H1 (cell line): Measurements from ENCODE around the gene DBH. TPM values are rescaled to one million over a fixed set of nuclear protein-coding genes. Genes with fewer than 3 reads are reported as not detected.

Source experiments
- CTCF ChIA-PET: fragments of 300-600 bp; sonication (Branson Sonifier 250); formaldehyde crosslinking; loops from one replicate; lab custom pipeline; 2021; ENCODE audit not compliant: partially characterized antibody; lab: Charles Lee
- POLR2A ChIA-PET: fragments of 300-600 bp; sonication (Branson Sonifier 250); formaldehyde crosslinking; loops from one replicate; lab custom pipeline; 2021; ENCODE audit warnings: inconsistent platforms; ENCODE audit not compliant: partially characterized antibody; lab: Charles Lee
- DNase-seq, 2 experiments: peaks; one replicate each; pipeline versions ENCODE4 v3.0.0 to v3.0.0-alpha.2; 2010 to 2022; ENCODE audit warnings: low spot score in 2 of 2, low read depth in 1 of 2, mixed read lengths in 1 of 2
- FAIRE-seq: peaks from 2 replicates; lab custom pipeline; 2011; peaks lifted over from hg19 to GRCh38; lab: Jason Lieb, UNC
- H2AFZ ChIP-seq: 2 replicates; pipeline ENCODE4 v1.8.1; 2012; ENCODE audit warnings: low read length, inconsistent platforms
- H2AK5ac ChIP-seq: 2 replicates; pipeline ENCODE4 v1.6.1; 2013; ENCODE audit warnings: low read depth, low read length
- H2BK120ac ChIP-seq: replicated peaks from 2 replicates; pipeline ENCODE3; 2013; ENCODE audit warnings: low read depth, low read length, inconsistent platforms
- H2BK12ac ChIP-seq: 2 replicates; pipeline ENCODE4 v1.6.1; 2013; ENCODE audit warnings: low read depth, low read length
- H2BK15ac ChIP-seq: 2 replicates; pipeline ENCODE4 v1.6.1; 2013; ENCODE audit warnings: low read length
- H2BK20ac ChIP-seq: 2 replicates; pipeline ENCODE4 v1.6.1; 2013; ENCODE audit warnings: low read length
- H2BK5ac ChIP-seq: 2 replicates; pipeline ENCODE4 v1.6.1; 2013; ENCODE audit warnings: low read depth, low read length
- H3K14ac ChIP-seq: 2 replicates; pipeline ENCODE4 v1.6.1; 2013; ENCODE audit warnings: inconsistent platforms; ENCODE audit not compliant: insufficient read length
- H3K18ac ChIP-seq: 2 replicates; pipeline ENCODE4 v1.6.1; 2013; ENCODE audit warnings: low read length; ENCODE audit errors: extremely low read depth
- H3K23ac ChIP-seq: 2 replicates; pipeline ENCODE4 v1.6.1; 2013; ENCODE audit warnings: inconsistent platforms; ENCODE audit not compliant: insufficient read length
- H3K23me2 ChIP-seq: 2 replicates; pipeline ENCODE4 v1.6.1; 2013; ENCODE audit warnings: low read depth, low read length
- H3K27ac ChIP-seq: 2 replicates; pipeline ENCODE4 v1.6.1; 2011; ENCODE audit warnings: low read depth, low read length, inconsistent platforms
- H3K27me3 ChIP-seq, 4 experiments: replicated peaks in 1 of 4; 1 replicate in 1 of 4; 2 replicates in 3 of 4; pipeline versions ENCODE4 v1.6.1 to v1.8.1; 2011 to 2013; ENCODE audit warnings: low read length in 3 of 4, mild to moderate bottlenecking in 3 of 4, inconsistent platforms in 2 of 4, mixed read lengths in 2 of 4, moderate library complexity in 1 of 4; ENCODE audit not compliant: control insufficient read depth in 3 of 4, insufficient read depth in 3 of 4; ENCODE audit errors: extremely low read depth in 1 of 4
- H3K36me3 ChIP-seq, 4 experiments: 2 replicates each; pipeline versions ENCODE4 v1.6.1 to v1.8.1; 2011 to 2013; ENCODE audit warnings: mild to moderate bottlenecking in 4 of 4, low read length in 3 of 4, moderate library complexity in 2 of 4, control low read depth in 1 of 4, inconsistent platforms in 1 of 4; ENCODE audit not compliant: insufficient read depth in 4 of 4, control insufficient read depth in 2 of 4
- H3K4ac ChIP-seq: replicated peaks from 2 replicates; pipeline ENCODE3; 2013; ENCODE audit warnings: low read length, low read depth, mixed read lengths, inconsistent platforms; ENCODE audit not compliant: insufficient read length
- H3K4me1 ChIP-seq, 4 experiments: replicated peaks in 1 of 4; 1 replicate in 1 of 4; 2 replicates in 3 of 4; pipeline versions ENCODE4 v1.6.1 to v1.8.1; 2011 to 2013; ENCODE audit warnings: low read length in 3 of 4, inconsistent platforms in 2 of 4, mixed read lengths in 1 of 4; ENCODE audit not compliant: insufficient read depth in 4 of 4, control insufficient read depth in 3 of 4
- H3K4me2 ChIP-seq, 2 experiments: 2 replicates each; pipeline versions ENCODE4 v1.6.1 to v1.8.1; 2011 to 2013; ENCODE audit warnings: low read depth in 2 of 2, low read length in 2 of 2, control low read depth in 1 of 2, inconsistent platforms in 1 of 2, mild to moderate bottlenecking in 1 of 2; ENCODE audit not compliant: insufficient read depth in 1 of 2
- H3K4me3 ChIP-seq, 4 experiments: fragments of 200-600, 300-600 bp in 1 of 4; sonication (generic), shearing (Covaris generic), sonication (Bioruptor Twin) in 1 of 4; 2 replicates each; pipeline versions ENCODE4 v1.5.1 to v1.8.1; 2011 to 2016; ENCODE audit warnings: low read length in 4 of 4, low read depth in 3 of 4, control low read depth in 2 of 4, inconsistent platforms in 2 of 4, mild to moderate bottlenecking in 2 of 4, mixed read lengths in 1 of 4, moderate library complexity in 1 of 4; ENCODE audit not compliant: insufficient read depth in 2 of 4; ENCODE audit errors: extremely low read depth in 1 of 4
- H3K56ac ChIP-seq: replicated peaks from 2 replicates; pipeline ENCODE3; 2013; ENCODE audit warnings: low read depth, mild to moderate bottlenecking, mixed read lengths, low read length, inconsistent platforms; ENCODE audit not compliant: insufficient read length
- H3K79me1 ChIP-seq: 2 replicates; pipeline ENCODE4 v1.6.1; 2013; ENCODE audit warnings: low read depth, low read length, control low read depth
- H3K79me2 ChIP-seq, 2 experiments: 2 replicates each; pipeline versions ENCODE4 v1.6.1 to v1.8.1; 2012 to 2013; ENCODE audit warnings: low read length in 2 of 2, mild to moderate bottlenecking in 2 of 2, inconsistent platforms in 1 of 2; ENCODE audit not compliant: insufficient read depth in 2 of 2, control insufficient read depth in 1 of 2
- H3K9ac ChIP-seq, 4 experiments: replicated peaks in 1 of 4; 1 replicate in 1 of 4; 2 replicates in 3 of 4; pipeline versions ENCODE4 v1.6.1 to v1.8.1; 2011 to 2013; ENCODE audit warnings: low read depth in 3 of 4, low read length in 3 of 4, control low read depth in 2 of 4, mild to moderate bottlenecking in 2 of 4, moderate library complexity in 2 of 4, inconsistent platforms in 1 of 4; ENCODE audit errors: extremely low read depth in 1 of 4
- H3K9me3 ChIP-seq, 2 experiments: 2 replicates each; pipeline versions ENCODE4 v1.6.1 to v1.8.1; 2012 to 2013; ENCODE audit warnings: mild to moderate bottlenecking in 2 of 2, moderate library complexity in 2 of 2, control low read depth in 1 of 2, inconsistent platforms in 1 of 2, low read depth in 1 of 2, low read length in 1 of 2, mixed read lengths in 1 of 2; ENCODE audit not compliant: insufficient read depth in 2 of 2
- H4K20me1 ChIP-seq, 2 experiments: replicated peaks in 1 of 2; 2 replicates each; pipeline versions ENCODE3 to v1.8.1; 2011 to 2013; ENCODE audit warnings: inconsistent platforms in 2 of 2, low read length in 2 of 2, mild to moderate bottlenecking in 1 of 2; ENCODE audit not compliant: insufficient read depth in 2 of 2, control insufficient read depth in 1 of 2
- H4K5ac ChIP-seq: 2 replicates; pipeline ENCODE4 v1.6.1; 2013; ENCODE audit warnings: low read length, low read depth, mixed read lengths, inconsistent platforms; ENCODE audit not compliant: insufficient read length
- H4K8ac ChIP-seq: 2 replicates; pipeline ENCODE4 v1.8.0; 2013; ENCODE audit warnings: mild to moderate bottlenecking, moderate library complexity, low read length, inconsistent platforms; ENCODE audit not compliant: insufficient read depth; ENCODE audit errors: extremely low read depth
- H4K91ac ChIP-seq: replicated peaks from 2 replicates; pipeline ENCODE3; 2013; ENCODE audit warnings: low read length, mixed read lengths, inconsistent platforms; ENCODE audit not compliant: insufficient read length
- ATF2 ChIP-seq: IDR thresholded peaks from 2 replicates; pipeline ENCODE4 v1.6.1; 2012; ENCODE audit warnings: low read length, inconsistent platforms
- CREB1 ChIP-seq: IDR thresholded peaks from 2 replicates; pipeline ENCODE4 v1.6.1; 2012; ENCODE audit warnings: inconsistent platforms
- SP2 ChIP-seq: IDR thresholded peaks from 2 replicates; pipeline ENCODE4 v1.6.1; 2012; ENCODE audit warnings: mild to moderate bottlenecking, low read length, inconsistent platforms
- WGBS, 2 experiments: shearing (Covaris generic) in 1 of 2; methylation state at CpG; one replicate each; pipeline versions ENCODE4 v1.1.6 to v1.1.7; 2013 to 2015; ENCODE audit warnings: low lambda C conversion rate in 2 of 2, mixed read lengths in 2 of 2, inconsistent platforms in 1 of 2, low coverage in 1 of 2, missing lambda C conversion rate in 1 of 2; ENCODE audit not compliant: insufficient replicate concordance in 2 of 2, insufficient coverage in 1 of 2, insufficient read length in 1 of 2; ENCODE audit errors: extremely low coverage in 1 of 2, missing lambda C conversion rate in 1 of 2; 5-methylcytosine and 5-hydroxymethylcytosine counted together
- polyA plus RNA-seq, 7 experiments: library from polyadenylated mRNA; depleted of rRNA in 3 of 7; stranded (reverse) in 5 of 7; unstranded in 2 of 7; fragments of >200 nt in 5 of 7; fragments of 200-250 nt in 2 of 7; gene quantifications; 1 replicate in 5 of 7; 2 replicates in 1 of 7; 4 replicates in 1 of 7; pipeline versions ENCODE4 v1.2.1 to v1.2.3, GENCODE V29; 2011 to 2013; ENCODE audit warnings: missing spikeins in 2 of 7, mixed read lengths in 2 of 7
- total RNA-seq: library from RNA; stranded (reverse); fragmentation: NEBNext Ultra II Directional; extraction: Animal tissue kit (Norgen Biotek cat#: 25700); gene quantifications from 2 replicates; pipeline ENCODE4 v1.2.1, GENCODE V29; 2021

DBH gene
- total and polyA plus RNA-seq, 2 of the 8 experiments (the other 6 are each of a cell fraction or from before 2014, with no cell fraction given): 0.18 TPM; not detected in 1

GRCh38 chr9:133679466-133680061, 43.4 kb downstream of the DBH start:
- Histone ChIP-seq H2BK120ac (no peak overlapping the region), H3K23ac (no peak overlapping the region), H3K23me2 (no peaks in the 10 kb centered on the region), H3K27me3 (no peaks in the 10 kb centered on the region), H4K91ac (no peak overlapping the region), H2BK20ac (no peak overlapping the region), H3K36me3 (no peaks in the 10 kb centered on the region), H3K4me2 (no peak overlapping the region), H3K9ac (no peak overlapping the region), H2BK5ac (no peak overlapping the region), H2BK12ac (no peak overlapping the region), H4K5ac (no peak overlapping the region), H3K18ac (no peak overlapping the region), H3K9me3 (no peaks in the 10 kb centered on the region), H3K27ac (no peak overlapping the region), H3K4me1 (peaks cover 0 to 4% (median 2%) of the 10 kb centered on the region in 4 experiments; a peak in 3 of 7 replicates), H2BK15ac (no peak overlapping the region), H2AFZ (no peak overlapping the region), H4K8ac (no peak overlapping the region), H3K79me1 (no peaks in the 10 kb centered on the region), H3K14ac (no peak overlapping the region), H2AK5ac (no peak overlapping the region), H3K4me3 (no peak overlapping the region), H4K20me1 (no peaks in the 10 kb centered on the region), H3K56ac (no peak overlapping the region), H3K79me2 (no peaks in the 10 kb centered on the region), H3K4ac (no peak overlapping the region)
- FAIRE-seq: no peak
- CTCF ChIA-PET: interaction anchor here (1.0 to 2.6 kb wide), 10 partner anchors 8 to 103 kb away, joined by 3 to 9 read pairs (median 4); no protein-coding TSS in a partner anchor
- DNase-seq: no peak
- 92% methylated on average over 33 of the region's 35 CpGs; no CpG with 5 or more reads in 1 of the 2 experiments for WGBS, 2 experiments
- POLR2A ChIA-PET: interaction anchor here (0.6 to 1.2 kb wide), 3 partner anchors 17 to 323 kb away, joined by 3 read pairs; partner anchors contain the start of genes SURF1 and SURF2
- TF ChIP-seq SP2: no peak
- no peak for TF ChIP-seq CREB1
- TF ChIP-seq ATF2: no peak
